Thoracic aorta (tissue), 2 donors: ENCODE results near the gene BORCS6. TPM values are rescaled to one million over a fixed set of nuclear protein-coding genes. Genes with fewer than 3 reads are reported as not detected.

ENCODE experiments used
- ATAC-seq: fragments of 150-250 bp; one replicate; pipeline ENCODE4 v1.8.0; 2017; ENCODE audit warnings: low read depth; ENCODE audit not compliant: insufficient number of reproducible peaks, low FRiP score
- DNase-seq: peaks from one replicate; pipeline ENCODE4 v3.0.0-alpha.2; 2020; ENCODE audit warnings: low spot score
- H3K27ac ChIP-seq, 2 donors: fragments of 200-600 bp; sonication (generic); 1 replicate in 1 of 2; 2 replicates in 1 of 2; pipeline ENCODE4 v1.5.1; 2016; ENCODE audit warnings: mild to moderate bottlenecking in 2 of 2, moderate library complexity in 2 of 2
- H3K27me3 ChIP-seq: fragments of 200-600 bp; sonication (generic); replicated peaks from 2 replicates; pipeline ENCODE4 v1.6.0; 2016; ENCODE audit warnings: mild to moderate bottlenecking; ENCODE audit not compliant: insufficient read depth
- H3K36me3 ChIP-seq: fragments of 200-600 bp; sonication (generic); one replicate; pipeline ENCODE4 v1.5.1; 2016
- H3K4me1 ChIP-seq, 2 donors: fragments of 200-600 bp; sonication (generic); 1 replicate in 1 of 2; 2 replicates in 1 of 2; pipeline versions ENCODE4 v1.5.1 to v1.6.0; 2016; ENCODE audit warnings: low read depth in 2 of 2, mild to moderate bottlenecking in 1 of 2; ENCODE audit not compliant: control insufficient read depth in 1 of 2
- H3K4me3 ChIP-seq: fragments of 200-600 bp; sonication (generic); 2 replicates; pipeline ENCODE4 v1.5.1; 2016; ENCODE audit warnings: mild to moderate bottlenecking
- H3K9me3 ChIP-seq: fragments of 200-600 bp; sonication (generic); 2 replicates; pipeline ENCODE4 v1.5.1; 2016
- total RNA-seq, 2 donors: library from RNA; depleted of rRNA; stranded (reverse); fragments of >200 nt; gene quantifications; one replicate each; pipeline versions ENCODE4 v1.1.0 to v1.2.3, GENCODE V29; 2016
- TF ChIP-seq, protein P1 (sequence below): fragments of 200-600 bp; sonication (generic); IDR thresholded peaks from one replicate; pipeline ENCODE4 v1.5.1; 2019; ENCODE audit warnings: antibody characterized with exemption

Gene BORCS6
- total RNA-seq, 2 donors from 2014 or later: 11.9 to 13.8 TPM

DNA sequence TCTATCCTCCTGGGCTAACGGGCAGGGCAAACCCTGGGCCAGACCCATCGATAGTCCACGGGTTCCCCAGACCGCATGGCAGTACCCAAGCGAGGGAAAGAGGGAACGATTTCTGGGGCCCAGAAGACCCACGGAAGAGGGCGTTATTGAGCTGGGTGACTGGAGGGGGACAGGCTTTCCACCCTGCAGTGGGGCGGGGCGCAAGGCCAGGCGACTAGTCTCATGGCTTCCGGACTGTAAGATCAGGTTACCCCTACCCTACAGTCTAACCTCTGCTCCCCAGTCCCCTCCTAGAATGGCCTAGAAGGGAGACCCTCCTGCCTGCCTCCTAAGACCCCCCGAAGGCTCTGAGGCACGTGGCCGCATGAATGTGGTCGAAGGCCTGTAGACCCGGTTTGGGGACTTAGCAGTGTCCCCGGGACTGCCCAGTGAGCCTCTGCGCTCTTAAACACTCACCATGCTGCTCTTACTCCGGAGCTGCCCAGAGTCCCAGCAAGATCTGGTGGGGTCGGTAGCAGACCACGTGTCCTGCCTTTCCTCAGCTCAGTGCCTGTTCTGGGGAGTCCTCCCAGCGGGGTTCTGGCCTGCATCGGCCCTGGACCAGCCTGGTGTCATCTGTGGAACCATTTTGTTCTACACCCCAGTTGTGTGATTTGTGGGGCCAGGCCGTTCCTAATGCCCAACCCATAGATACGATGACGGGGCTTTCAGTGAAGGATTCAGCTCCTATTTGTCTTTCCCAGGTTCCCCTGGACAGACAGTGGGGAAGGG, 33.6 kb upstream of the BORCS6 start:
- DNase-seq (no peak), ATAC-seq (no peak)
- Histone ChIP-seq H3K27me3 (no peaks in the 10 kb centered on the region), H3K9me3 (no peaks in the 10 kb centered on the region), H3K36me3 (peaks cover 12% of the 10 kb centered on the region), H3K27ac (peak overlapping the region; percentile 97 to 100), H3K4me3 (peak overlapping the region; percentile 94), H3K4me1 (peaks cover 9 to 21% of the 10 kb centered on the region in 2 donors)
- TF ChIP-seq, protein P1, sequence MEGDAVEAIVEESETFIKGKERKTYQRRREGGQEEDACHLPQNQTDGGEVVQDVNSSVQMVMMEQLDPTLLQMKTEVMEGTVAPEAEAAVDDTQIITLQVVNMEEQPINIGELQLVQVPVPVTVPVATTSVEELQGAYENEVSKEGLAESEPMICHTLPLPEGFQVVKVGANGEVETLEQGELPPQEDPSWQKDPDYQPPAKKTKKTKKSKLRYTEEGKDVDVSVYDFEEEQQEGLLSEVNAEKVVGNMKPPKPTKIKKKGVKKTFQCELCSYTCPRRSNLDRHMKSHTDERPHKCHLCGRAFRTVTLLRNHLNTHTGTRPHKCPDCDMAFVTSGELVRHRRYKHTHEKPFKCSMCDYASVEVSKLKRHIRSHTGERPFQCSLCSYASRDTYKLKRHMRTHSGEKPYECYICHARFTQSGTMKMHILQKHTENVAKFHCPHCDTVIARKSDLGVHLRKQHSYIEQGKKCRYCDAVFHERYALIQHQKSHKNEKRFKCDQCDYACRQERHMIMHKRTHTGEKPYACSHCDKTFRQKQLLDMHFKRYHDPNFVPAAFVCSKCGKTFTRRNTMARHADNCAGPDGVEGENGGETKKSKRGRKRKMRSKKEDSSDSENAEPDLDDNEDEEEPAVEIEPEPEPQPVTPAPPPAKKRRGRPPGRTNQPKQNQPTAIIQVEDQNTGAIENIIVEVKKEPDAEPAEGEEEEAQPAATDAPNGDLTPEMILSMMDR: no peak

DNA sequence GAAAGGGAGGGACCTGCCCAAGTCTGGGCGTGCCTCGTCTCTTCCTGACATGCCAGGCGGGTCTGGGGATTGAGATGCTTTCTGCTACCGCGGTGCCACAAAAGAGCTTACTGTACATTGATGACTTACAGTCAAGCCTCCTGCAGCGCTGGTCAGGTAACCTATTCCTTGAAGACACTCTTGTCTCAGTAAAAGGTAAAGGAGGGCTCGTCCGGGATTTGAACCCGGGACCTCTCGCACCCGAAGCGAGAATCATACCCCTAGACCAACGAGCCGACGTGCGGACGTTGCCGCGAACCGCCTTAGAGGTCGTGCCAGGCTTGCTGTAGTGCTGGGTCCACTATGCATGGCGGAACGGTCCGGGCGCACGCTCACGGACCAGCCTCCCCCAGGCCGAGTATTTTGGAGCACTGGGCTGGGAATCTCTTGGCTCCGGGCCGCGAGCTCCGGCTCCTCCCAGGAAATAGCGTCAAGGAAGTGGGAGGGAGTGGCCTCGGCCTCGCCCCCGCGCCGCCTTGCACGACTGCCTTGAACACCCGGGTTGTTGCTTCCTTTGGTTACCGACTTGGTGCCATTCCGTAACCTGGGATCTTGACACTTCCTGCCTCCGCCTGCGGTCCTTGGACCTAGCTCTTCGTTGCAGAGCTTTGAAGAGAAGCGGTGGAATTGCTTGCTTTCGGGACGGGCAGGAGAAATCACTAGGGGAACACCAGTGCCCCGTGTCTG, 32.8 kb upstream of the BORCS6 start:
- Histone ChIP-seq H3K27me3 (no peaks in the 10 kb centered on the region), H3K4me3 (peak overlapping the region; percentile 94), H3K9me3 (no peaks in the 10 kb centered on the region), H3K4me1 (peaks cover 9 to 21% of the 10 kb centered on the region in 2 donors), H3K36me3 (peaks cover 4% of the 10 kb centered on the region), H3K27ac (peak overlapping the region; percentile 97 to 100)
- TF ChIP-seq, protein P1: no peak
- ATAC-seq (peak; percentile 16), DNase-seq (peak; percentile 79)

DNA sequence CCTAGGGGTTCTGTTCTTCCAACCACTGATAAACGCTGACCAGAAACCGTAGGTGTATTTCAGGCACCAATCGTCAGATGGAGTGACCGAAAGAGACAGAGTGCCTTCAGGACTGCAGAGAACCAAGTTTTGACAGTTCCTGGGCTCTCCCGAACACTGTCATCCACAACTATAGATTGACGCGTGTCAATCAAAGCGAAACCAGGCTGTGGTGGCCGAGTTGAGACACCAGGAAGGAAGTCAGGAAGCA, 32.3 kb upstream of the BORCS6 start:
- ATAC-seq (no peak), DNase-seq (no peak)
- H3K36me3 ChIP-seq: no peaks in the 10 kb centered on the region
- TF ChIP-seq, protein P1: no peak
- peaks cover 9 to 20% of the 10 kb centered on the region in 2 donors for H3K4me1 ChIP-seq
- no peaks in the 10 kb centered on the region for H3K27me3 ChIP-seq
- peak overlapping the region; percentile 94 for H3K4me3 ChIP-seq
- peak overlapping the region; percentile 97 to 100 for H3K27ac ChIP-seq
- no peaks in the 10 kb centered on the region for H3K9me3 ChIP-seq

DNA sequence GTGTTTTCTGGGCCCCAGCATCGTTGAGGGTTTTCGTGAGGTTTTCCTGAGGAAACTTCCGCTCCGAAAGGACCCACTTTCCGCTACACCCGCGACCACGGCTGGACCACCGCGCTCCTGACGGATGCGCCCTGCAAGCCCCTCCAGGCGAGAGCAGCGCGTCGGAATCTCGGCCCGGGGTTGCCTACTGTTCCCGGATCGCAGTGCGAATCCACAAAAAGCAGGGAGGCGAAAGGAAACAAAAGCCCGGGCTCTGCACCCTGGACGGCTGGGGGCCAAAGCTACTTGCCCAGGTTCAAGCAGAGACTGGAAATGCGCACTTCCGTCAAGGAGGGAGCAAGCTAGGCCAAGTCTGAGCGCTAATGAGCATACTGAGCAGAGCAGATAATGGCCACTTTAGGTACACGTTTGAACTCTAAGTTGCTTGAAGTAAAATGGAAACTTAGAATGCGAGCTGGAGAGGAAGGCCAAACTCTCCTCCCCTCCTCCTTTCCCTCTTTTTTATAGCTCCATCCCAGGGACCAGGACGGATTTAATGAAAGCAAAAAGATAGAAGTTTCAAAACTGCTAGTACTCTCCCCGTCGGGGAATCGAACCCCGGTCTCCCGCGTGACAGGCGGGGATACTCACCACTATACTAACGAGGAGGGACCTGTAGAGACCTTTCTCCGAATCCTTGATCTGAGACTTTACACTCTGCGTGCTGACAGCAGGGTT, 31.8 kb upstream of the BORCS6 start:
- DNase-seq: peak; percentile 81
- Histone ChIP-seq H3K9me3 (no peaks in the 10 kb centered on the region), H3K27ac (peak overlapping the region; percentile 97 to 100), H3K4me1 (peaks cover 9 to 15% of the 10 kb centered on the region in 2 donors), H3K36me3 (no peaks in the 10 kb centered on the region), H3K4me3 (peak overlapping the region; percentile 94), H3K27me3 (no peaks in the 10 kb centered on the region)
- ATAC-seq: peak; percentile 68
- TF ChIP-seq, protein P1: no peak
